GM23338 (cell line): Measurements from ENCODE around the gene CCDC157.

ENCODE experiments used
- CREB1 ChIP-seq: fragments of 250-450 bp; sonication (Bioruptor Pico); IDR thresholded peaks from 2 replicates; pipeline ENCODE4 v1.5.0; 2020; ENCODE audit warnings: low read depth, mild to moderate bottlenecking, moderate library complexity
- EZH2 ChIP-seq: fragments of 200-600 bp; sonication (generic); IDR thresholded peaks from one replicate; pipeline ENCODE4 v1.8.0; 2017; ENCODE audit warnings: antibody characterized with exemption, mild to moderate bottlenecking, low read depth; ENCODE audit not compliant: unreplicated experiment
- EZH2phosphoT487 ChIP-seq: fragments of 200-600 bp; sonication (generic); IDR thresholded peaks from one replicate; pipeline ENCODE4 v1.8.1; 2018; ENCODE audit warnings: antibody characterized with exemption; ENCODE audit not compliant: unreplicated experiment
- JUNB ChIP-seq: IDR thresholded peaks from one replicate; pipeline ENCODE4 v1.6.1; 2016; ENCODE audit warnings: antibody characterized with exemption; ENCODE audit not compliant: unreplicated experiment
- POLR2AphosphoS5 ChIP-seq: IDR thresholded peaks from 2 replicates; pipeline ENCODE4 v1.6.1; 2016; ENCODE audit warnings: antibody characterized with exemption, low read depth
- STAT1 ChIP-seq: IDR thresholded peaks from one replicate; pipeline ENCODE4 v1.6.1; 2016; ENCODE audit warnings: antibody characterized with exemption; ENCODE audit not compliant: unreplicated experiment
- ZNF331 ChIP-seq: fragments of 250-450 bp; sonication (Bioruptor Pico); IDR thresholded peaks from 2 replicates; pipeline ENCODE4 v1.5.0; 2020; ENCODE audit warnings: low read depth, mild to moderate bottlenecking, moderate library complexity
- TF ChIP-seq, protein P1 (sequence below), 2 experiments: fragments of 200-600 bp in 1 of 2; sonication (generic) in 1 of 2; conservative IDR thresholded peaks; 2 replicates each; pipeline versions ENCODE4 v1.5.1 to v1.6.1; 2016 to 2017; ENCODE audit warnings: antibody characterized with exemption in 2 of 2, low read depth in 2 of 2, mild to moderate bottlenecking in 2 of 2, moderate library complexity in 1 of 2
- TF ChIP-seq, protein P2 (sequence below): IDR thresholded peaks from one replicate; pipeline ENCODE4 v1.6.1; 2018; ENCODE audit warnings: antibody characterized with exemption; ENCODE audit not compliant: unreplicated experiment
- TF ChIP-seq, protein P3 (sequence below): fragments of 250-450 bp; sonication (Bioruptor Pico); IDR thresholded peaks from 2 replicates; pipeline ENCODE4 v1.5.0; 2020; ENCODE audit warnings: mild to moderate bottlenecking, moderate library complexity

DNA sequence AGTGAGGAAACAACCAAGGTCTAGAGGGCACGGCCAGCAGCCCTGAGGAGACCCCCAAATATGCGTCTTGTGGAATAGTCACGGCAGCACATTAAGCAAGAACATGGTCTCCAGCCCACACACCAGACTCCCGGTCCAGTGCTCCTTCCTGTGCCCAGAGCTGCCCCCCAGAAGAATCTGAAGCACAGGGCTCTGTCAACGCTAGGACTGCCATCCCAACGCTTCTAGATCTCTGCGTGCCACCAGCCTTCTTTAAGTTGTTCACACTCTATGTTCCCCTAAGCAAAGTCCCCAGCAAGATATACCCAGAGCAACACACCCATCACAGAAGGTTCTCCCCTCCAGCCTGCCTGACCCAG, 36.5 kb downstream of the CCDC157 start:
- TF ChIP-seq, protein P1, sequence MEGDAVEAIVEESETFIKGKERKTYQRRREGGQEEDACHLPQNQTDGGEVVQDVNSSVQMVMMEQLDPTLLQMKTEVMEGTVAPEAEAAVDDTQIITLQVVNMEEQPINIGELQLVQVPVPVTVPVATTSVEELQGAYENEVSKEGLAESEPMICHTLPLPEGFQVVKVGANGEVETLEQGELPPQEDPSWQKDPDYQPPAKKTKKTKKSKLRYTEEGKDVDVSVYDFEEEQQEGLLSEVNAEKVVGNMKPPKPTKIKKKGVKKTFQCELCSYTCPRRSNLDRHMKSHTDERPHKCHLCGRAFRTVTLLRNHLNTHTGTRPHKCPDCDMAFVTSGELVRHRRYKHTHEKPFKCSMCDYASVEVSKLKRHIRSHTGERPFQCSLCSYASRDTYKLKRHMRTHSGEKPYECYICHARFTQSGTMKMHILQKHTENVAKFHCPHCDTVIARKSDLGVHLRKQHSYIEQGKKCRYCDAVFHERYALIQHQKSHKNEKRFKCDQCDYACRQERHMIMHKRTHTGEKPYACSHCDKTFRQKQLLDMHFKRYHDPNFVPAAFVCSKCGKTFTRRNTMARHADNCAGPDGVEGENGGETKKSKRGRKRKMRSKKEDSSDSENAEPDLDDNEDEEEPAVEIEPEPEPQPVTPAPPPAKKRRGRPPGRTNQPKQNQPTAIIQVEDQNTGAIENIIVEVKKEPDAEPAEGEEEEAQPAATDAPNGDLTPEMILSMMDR (conservative IDR thresholded peaks at IDR 0.05; ENCODE audit: low read depth in 2 of 2): no peak
- TF ChIP-seq, protein P2, sequence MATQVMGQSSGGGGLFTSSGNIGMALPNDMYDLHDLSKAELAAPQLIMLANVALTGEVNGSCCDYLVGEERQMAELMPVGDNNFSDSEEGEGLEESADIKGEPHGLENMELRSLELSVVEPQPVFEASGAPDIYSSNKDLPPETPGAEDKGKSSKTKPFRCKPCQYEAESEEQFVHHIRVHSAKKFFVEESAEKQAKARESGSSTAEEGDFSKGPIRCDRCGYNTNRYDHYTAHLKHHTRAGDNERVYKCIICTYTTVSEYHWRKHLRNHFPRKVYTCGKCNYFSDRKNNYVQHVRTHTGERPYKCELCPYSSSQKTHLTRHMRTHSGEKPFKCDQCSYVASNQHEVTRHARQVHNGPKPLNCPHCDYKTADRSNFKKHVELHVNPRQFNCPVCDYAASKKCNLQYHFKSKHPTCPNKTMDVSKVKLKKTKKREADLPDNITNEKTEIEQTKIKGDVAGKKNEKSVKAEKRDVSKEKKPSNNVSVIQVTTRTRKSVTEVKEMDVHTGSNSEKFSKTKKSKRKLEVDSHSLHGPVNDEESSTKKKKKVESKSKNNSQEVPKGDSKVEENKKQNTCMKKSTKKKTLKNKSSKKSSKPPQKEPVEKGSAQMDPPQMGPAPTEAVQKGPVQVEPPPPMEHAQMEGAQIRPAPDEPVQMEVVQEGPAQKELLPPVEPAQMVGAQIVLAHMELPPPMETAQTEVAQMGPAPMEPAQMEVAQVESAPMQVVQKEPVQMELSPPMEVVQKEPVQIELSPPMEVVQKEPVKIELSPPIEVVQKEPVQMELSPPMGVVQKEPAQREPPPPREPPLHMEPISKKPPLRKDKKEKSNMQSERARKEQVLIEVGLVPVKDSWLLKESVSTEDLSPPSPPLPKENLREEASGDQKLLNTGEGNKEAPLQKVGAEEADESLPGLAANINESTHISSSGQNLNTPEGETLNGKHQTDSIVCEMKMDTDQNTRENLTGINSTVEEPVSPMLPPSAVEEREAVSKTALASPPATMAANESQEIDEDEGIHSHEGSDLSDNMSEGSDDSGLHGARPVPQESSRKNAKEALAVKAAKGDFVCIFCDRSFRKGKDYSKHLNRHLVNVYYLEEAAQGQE: no peak
- TF ChIP-seq STAT1 (no peak), POLR2AphosphoS5 (no peak), EZH2 (no peak), JUNB (no peak), CREB1 (no peak), EZH2phosphoT487 (no peak), ZNF331 (CRISPR knock-in tag) (no peak)
- TF ChIP-seq, protein P3, sequence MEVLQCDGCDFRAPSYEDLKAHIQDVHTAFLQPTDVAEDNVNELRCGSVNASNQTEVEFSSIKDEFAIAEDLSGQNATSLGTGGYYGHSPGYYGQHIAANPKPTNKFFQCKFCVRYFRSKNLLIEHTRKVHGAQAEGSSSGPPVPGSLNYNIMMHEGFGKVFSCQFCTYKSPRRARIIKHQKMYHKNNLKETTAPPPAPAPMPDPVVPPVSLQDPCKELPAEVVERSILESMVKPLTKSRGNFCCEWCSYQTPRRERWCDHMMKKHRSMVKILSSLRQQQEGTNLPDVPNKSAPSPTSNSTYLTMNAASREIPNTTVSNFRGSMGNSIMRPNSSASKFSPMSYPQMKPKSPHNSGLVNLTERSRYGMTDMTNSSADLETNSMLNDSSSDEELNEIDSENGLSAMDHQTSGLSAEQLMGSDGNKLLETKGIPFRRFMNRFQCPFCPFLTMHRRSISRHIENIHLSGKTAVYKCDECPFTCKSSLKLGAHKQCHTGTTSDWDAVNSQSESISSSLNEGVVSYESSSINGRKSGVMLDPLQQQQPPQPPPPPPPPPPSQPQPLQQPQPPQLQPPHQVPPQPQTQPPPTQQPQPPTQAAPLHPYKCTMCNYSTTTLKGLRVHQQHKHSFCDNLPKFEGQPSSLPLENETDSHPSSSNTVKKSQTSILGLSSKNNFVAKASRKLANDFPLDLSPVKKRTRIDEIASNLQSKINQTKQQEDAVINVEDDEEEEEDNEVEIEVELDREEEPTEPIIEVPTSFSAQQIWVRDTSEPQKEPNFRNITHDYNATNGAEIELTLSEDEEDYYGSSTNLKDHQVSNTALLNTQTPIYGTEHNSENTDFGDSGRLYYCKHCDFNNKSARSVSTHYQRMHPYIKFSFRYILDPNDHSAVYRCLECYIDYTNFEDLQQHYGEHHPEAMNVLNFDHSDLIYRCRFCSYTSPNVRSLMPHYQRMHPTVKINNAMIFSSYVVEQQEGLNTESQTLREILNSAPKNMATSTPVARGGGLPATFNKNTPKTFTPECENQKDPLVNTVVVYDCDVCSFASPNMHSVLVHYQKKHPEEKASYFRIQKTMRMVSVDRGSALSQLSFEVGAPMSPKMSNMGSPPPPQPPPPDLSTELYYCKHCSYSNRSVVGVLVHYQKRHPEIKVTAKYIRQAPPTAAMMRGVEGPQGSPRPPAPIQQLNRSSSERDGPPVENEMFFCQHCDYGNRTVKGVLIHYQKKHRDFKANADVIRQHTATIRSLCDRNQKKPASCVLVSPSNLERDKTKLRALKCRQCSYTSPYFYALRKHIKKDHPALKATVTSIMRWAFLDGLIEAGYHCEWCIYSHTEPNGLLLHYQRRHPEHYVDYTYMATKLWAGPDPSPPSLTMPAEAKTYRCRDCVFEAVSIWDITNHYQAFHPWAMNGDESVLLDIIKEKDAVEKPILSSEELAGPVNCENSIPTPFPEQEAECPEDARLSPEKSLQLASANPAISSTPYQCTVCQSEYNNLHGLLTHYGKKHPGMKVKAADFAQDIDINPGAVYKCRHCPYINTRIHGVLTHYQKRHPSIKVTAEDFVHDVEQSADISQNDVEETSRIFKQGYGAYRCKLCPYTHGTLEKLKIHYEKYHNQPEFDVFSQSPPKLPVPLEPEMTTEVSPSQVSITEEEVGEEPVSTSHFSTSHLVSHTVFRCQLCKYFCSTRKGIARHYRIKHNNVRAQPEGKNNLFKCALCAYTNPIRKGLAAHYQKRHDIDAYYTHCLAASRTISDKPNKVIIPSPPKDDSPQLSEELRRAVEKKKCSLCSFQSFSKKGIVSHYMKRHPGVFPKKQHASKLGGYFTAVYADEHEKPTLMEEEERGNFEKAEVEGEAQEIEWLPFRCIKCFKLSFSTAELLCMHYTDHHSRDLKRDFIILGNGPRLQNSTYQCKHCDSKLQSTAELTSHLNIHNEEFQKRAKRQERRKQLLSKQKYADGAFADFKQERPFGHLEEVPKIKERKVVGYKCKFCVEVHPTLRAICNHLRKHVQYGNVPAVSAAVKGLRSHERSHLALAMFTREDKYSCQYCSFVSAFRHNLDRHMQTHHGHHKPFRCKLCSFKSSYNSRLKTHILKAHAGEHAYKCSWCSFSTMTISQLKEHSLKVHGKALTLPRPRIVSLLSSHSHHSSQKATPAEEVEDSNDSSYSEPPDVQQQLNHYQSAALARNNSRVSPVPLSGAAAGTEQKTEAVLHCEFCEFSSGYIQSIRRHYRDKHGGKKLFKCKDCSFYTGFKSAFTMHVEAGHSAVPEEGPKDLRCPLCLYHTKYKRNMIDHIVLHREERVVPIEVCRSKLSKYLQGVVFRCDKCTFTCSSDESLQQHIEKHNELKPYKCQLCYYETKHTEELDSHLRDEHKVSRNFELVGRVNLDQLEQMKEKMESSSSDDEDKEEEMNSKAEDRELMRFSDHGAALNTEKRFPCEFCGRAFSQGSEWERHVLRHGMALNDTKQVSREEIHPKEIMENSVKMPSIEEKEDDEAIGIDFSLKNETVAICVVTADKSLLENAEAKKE (CRISPR knock-in tag): no peak
